Kasumi-1 (cell line): ENCODE results near the gene KIF6.

Experiments
- DNase-seq, 2 experiments: peaks; one replicate each; lab custom pipeline; 2025; lab: John Stamatoyannopoulos, UW

KIF6 gene

GRCh38 chr6:39417440-39417839 is 307.8 kb downstream of the KIF6 start:
- no peak for DNase-seq

DNA sequence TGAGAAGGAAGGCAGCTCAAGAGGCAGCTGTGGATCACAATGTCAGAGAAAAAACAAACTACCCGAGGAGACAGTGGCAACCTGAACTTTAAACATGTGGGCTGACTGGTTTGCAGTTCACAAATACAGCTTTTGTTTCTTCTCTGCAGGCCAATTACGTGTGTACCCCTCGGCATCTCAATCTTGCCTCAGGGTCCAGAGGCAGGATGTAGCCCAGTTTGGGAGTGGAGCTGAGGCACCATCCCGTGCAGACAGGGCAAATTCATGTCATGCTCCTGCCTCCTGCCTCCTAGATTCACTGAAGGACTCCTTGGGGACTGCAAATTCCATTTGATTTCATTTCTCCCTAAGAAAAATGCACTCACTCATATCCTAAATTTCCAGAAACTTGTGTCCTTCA is 308.5 kb downstream of the KIF6 start:
- no peak for DNase-seq

GRCh38 chr6:39416026-39416425 is 309.2 kb downstream of the KIF6 start:
- DNase-seq, result no peak

- no peak for DNase-seq
Observed at GRCh38 chr6:39415482-39415881, 309.7 kb downstream of the KIF6 start.

- DNase-seq, result no peak
Observed at GRCh38 chr6:39411465-39411864, 313.7 kb downstream of the KIF6 start.

GRCh38 chr6:39411001-39411400 is 314.2 kb downstream of the KIF6 start:
- DNase-seq, result no peak

DNA sequence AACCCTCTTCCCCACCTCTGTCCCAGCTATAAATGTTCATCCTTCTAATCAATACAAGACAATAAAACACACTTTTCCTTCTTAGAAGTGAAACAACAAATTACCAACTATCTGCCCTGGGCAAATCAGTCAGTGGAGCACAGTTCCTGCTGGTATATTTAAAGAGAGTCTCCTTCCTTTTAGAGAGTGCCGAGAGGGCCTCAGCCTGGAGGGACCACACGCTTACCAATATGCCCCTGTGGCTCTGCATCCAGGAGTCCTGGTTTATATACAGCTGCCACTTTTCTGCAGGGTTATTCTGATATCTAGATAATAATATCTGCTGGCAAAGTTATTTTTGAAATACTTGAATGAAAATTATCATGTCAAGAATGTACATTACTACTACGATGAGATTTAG is 315.3 kb downstream of the KIF6 start:
- no peak for DNase-seq

DNA sequence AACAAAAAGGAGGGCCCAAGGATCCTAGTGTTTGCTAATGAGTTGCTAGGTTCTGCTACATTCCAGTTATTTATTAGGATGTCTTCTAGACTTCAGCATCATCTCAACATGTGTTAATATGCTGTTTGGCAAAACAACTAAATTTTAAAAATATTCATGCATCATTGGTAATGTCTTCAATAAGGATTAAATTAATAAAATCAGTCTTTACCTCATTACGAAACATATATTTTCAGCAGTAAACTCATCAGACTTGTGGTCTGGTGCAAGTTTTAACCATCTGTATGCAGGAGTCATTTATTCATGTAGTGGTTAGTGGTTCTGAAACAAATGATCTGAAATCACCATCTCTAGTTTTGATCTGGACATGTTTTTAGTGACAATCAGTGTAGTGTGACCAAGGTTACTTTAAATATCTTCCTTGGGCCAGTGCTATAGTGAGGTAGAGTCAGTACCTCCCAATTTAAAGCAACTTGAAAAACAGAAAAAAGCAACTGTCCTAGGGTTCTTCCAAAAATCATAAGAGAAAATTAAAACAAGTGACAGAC is 317.7 kb downstream of the KIF6 start:
- no peak for DNase-seq

GRCh38 chr6:39404312-39404711 is 320.9 kb downstream of the KIF6 start:
- no peak for DNase-seq

DNA sequence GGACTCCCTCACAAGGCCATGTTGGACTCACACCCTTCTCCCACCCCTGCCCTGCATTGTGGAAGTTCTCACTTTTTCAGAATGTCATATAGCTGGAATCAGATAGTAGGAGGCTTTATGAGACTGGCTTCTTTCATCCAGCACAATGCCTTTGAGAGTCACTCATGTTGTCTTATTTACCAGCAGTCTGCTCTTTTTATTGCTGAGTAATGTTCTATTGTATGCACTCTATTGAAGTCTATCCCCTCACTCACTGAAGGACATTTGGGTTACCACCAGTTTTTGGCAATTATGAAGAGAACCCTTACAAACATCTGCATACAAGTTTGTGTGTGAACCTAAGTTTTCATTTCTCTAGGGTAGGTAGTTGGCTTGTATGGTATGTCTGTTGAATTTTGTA is 321.9 kb downstream of the KIF6 start:
- no peak for DNase-seq

- no peak for DNase-seq
Observed at GRCh38 chr6:39402239-39402751, 322.9 kb downstream of the KIF6 start.

- DNase-seq, result no peak
Observed at GRCh38 chr6:39401376-39401775, 323.8 kb downstream of the KIF6 start.

GRCh38 chr6:39400026-39400425 is 325.2 kb downstream of the KIF6 start:
- no peak for DNase-seq

GRCh38 chr6:39396854-39397253 is 328.4 kb downstream of the KIF6 start:
- DNase-seq, result no peak

DNA sequence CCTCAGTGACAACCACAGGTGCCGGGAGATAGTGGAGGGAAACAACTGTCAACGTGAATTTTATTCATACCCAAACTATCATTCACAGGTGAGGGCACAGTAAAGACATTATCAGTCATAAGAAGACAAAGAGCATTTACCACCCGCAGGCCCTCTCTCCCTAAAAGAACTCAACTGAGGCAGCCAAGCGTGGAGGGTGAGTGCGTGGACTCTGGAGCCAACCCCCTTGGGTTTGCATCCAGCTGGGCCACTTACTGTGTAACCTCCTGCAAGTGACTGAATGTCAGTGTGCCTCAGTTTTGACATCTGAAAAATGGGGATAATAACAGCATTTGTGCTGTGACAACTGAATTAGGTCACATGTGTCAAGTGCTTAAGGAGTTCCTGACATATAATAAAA is 332.1 kb downstream of the KIF6 start:
- DNase-seq, result no peak

DNA sequence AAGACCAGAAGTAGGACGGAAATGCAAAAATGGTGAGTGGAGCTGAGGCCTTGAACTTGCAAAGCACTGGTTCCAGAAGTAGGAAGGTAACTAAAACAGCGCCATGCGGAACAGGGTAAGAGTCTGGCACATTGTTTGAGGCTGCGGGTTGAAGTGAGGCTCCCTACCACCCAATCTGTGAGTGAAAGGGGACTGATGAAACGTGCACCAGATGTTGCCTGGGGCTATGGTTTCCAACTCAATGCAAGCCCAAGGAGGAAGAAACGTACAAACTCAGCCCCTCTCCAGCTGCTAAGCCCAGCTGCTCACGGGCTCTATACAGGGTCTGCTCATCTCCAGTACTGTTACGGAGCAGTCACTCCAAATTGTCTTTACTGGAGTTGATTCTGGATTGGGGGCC is 334.0 kb downstream of the KIF6 start:
- DNase-seq, result no peak

- no peak for DNase-seq
Observed at GRCh38 chr6:39389484-39389767, 335.8 kb downstream of the KIF6 start.

DNA sequence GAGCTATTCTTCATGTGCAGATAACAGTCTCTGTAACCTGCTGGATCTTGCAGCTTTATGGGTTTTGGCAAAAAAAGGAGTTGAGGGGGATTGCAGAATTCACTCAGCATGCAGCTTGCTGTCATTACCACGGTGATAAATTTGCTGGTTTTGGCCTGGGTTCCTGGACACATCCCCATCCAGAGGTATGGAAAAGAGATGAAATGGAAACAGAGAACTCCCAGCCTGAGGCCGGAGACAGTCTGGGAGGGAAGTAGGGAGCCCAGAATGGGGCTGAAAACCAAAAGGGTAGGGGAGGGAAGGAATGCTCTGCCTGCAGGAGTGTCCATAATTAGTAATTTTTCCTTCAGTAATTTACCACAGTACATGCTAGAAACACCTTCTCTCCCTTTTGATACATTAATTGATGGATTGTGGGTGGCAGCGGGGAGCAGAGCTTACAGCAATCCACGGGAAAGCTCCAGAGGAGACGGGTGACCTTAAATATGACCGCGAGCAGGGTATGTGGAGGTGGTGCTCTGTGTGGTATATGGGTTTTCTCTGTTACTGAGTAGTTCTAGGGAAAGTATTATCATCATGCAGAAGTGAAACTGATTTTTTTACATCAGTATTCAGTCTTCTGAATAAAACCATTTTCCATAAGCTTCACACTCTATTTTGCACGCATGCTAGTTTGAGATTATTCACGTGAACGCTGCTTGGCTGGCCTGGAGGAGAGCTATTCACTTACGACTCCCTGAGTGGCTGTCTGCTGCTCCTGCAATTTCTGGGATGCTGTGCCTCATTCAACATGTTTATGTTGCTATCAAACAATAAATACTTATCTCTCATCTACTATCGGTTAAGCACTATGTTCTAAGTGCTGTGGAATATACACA is 336.4 kb downstream of the KIF6 start:
- DNase-seq, result no peak

DNA sequence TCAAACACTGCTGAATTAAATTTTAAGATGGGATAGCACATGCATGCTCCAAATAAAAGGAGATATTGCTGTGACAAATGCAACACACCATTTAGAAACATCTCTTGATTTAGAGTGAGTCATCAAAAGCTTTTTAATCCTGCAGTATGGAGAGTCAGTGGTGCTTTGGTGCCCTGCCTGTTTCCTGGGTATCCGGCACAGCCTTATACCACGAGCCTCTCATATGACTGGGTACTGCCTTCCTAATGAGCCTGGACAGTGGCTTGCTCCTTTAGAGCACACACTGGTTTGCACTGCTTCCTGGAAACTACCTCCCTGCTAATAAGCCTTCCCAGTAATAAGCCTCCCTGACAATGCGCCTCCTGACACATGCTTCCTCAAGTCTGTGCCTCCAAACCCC is 337.4 kb downstream of the KIF6 start:
- no peak for DNase-seq

GRCh38 chr6:39386487-39386886 is 338.7 kb downstream of the KIF6 start:
- DNase-seq, result no peak

GRCh38 chr6:39381550-39382140 is 343.6 kb downstream of the KIF6 start:
- no peak for DNase-seq

GRCh38 chr6:39380837-39381549 is 344.2 kb downstream of the KIF6 start:
- DNase-seq, result no peak

GRCh38 chr6:39378960-39379425 is 346.2 kb downstream of the KIF6 start:
- no peak for DNase-seq
